GM13976 (cell line): ENCODE measurements around the gene HDGFL2.
A peak's percentile ranks its signal among the peaks of the same experiment; 100 is the strongest.

Experiments used
- DNase-seq: peaks from one replicate; pipeline ENCODE4 v3.0.0; 2012; ENCODE audit warnings: low spot score
- CTCF ChIP-seq: IDR thresholded peaks from 2 replicates; pipeline ENCODE4 v1.5.1; 2012; ENCODE audit warnings: borderline replicate concordance, mild to moderate bottlenecking; ENCODE audit not compliant: insufficient read depth; ENCODE audit errors: extremely low read depth, missing control alignments, control extremely low read depth
- in situ Hi-C: fragments of 300-500 bp; cut with MboI; formaldehyde crosslinking; loops from one replicate; pipeline ENCODE4 v1.12.0; 2022; ENCODE audit warnings: low sequenced_read_pairs, mixed read lengths, inconsistent platforms; ENCODE audit not compliant: unreplicated experiment

Gene HDGFL2

DNA sequence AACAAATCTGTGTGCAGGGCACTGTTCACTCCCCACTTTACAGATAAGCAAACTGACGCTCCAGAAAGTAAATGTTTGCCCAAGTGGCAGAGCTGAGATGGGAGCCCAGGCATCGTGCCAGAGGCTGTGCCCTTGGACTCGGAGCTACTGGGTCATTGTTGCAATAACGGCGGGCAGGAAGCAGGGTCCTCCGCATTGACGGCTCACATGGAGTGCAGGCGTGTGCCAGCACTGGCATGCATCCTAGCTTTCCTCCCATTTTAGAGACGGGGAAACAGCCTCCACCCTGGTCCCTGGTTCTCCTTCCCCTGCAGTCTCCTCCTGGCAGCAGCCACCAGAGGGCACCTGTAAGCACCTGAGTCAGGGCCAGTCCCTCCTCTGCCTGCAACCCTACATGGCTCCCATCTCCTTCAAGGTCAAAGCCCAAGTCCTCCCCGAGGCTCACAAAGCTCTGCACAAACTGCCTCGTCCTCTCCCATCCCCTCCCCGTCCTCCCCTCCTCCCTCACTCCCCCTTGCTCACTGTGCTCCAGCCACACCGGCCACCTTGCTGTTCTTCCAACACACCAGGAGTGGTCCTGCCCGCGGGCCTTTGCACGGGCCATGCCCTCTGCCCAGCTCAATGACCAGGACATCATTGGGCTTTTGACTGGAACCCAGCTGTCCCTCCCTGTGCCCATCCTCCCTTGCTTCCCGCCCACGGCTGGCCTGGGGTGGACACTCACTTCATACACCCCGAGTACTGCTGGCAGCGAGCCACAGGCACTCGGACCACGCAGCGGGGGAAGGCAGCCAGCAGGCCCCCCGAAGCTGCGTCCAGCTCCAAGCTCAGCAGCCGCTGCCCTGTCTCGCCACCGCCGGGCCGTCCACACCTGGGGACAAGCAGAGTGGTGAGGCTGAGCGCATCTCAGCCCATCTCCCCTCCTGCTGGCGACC, 75.5 kb downstream of the HDGFL2 start:
- DNase-seq: no peak
- in situ Hi-C loops: no loop called here
- TF ChIP-seq CTCF: peak; percentile 32

DNA sequence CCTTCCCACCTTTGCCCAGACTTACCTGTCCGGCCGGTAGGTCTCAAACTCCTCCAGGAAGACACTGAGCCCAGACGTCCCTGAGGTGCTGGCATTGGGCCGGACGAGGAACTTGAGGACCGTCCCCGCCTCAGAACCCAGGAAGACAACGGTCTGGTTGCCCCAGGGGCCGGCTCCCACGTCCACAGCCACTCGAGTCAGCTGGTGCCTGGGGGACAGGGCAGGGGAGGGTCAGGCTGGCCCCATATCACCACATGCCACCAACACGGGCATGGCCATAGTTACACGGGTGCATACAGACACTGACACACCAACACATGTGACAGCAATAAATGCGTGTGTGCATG, 76.1 kb downstream of the HDGFL2 start:
- DNase-seq: no peak
- no peak for TF ChIP-seq CTCF
- in situ Hi-C loops: no loop called here

DNA sequence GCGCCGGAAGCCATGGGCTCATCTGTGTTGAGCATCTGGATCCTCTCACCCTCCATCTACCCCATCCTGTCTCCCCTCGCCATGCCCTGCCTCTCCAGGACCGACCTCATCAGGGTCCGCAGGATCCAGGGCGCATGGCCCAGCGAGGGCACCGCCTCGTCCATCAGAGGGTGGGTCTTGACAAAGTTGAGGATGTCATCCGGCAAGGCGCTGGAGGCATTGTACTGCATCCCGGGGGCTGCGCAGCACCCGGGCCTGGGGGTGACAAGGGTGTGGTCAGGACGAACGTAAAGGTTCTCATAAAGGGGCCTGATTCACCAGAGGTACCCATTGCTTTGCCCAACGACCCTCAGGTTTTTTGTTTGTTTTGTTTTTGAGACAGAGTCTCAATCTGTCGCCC, 77.9 kb downstream of the HDGFL2 start:
- in situ Hi-C loops: no loop called here
- DNase-seq: no peak
- no peak for TF ChIP-seq CTCF

DNA sequence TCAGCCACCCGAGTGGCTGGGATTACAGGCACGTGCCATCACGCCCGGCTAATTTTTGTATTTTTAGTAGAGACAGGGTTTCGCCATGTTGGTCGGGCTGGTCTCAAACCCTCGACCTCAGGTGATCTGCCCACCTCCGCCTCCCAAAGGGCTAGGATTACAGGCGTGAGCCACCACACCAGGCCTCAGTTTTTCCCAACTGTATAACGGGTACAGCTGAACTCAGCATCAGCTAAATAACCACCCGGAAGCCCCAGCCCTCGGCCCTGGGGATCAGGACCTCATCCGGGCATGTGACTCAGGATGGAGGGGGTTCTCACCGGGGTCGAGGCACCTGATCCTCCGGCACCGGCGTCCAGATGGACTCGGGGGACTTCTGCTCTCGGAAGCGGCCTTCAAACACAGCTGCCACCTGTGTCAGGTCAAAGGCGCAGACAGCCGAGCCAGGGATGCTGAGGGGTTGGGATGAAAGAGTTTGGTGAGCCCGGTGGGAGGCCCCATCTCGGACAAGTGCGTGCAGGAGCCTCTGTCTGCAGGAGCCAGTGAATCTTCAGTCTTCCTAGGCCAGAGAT, 78.5 kb downstream of the HDGFL2 start:
- in situ Hi-C loops: no loop called here
- DNase-seq: no peak
- TF ChIP-seq CTCF: no peak
